IMR-90 (cell line): ENCODE data around the gene VPS54. TPM values are rescaled to one million over a fixed set of nuclear protein-coding genes. Genes with fewer than 3 reads are reported as not detected.

Experiments
- ATAC-seq: fragments of 200-7000 bp; cut with Tn5 transposase; 2 replicates; pipeline ENCODE4 v1.9.1; 2020; ENCODE audit warnings: low read depth, mild to moderate bottlenecking, moderate library complexity
- BruUV-seq: library from RNA; stranded (reverse); fragments of 400-500 nt; replicated peaks from 2 replicates; lab custom pipeline; 2021; lab: Mats Ljungman, UMichigan
- CTCF ChIA-PET: fragments of 300-600 bp; formaldehyde crosslinking; extraction: SDS; loops from one replicate; lab custom pipeline; 2021; ENCODE audit warnings: antibody characterized with exemption; lab: Yijun Ruan, JAX
- POLR2A ChIA-PET: fragments of 300-600 bp; sonication (Branson Sonifier 250); formaldehyde crosslinking; loops from one replicate; lab custom pipeline; 2022; ENCODE audit warnings: antibody characterized with exemption; ENCODE audit not compliant: unreplicated experiment; lab: Charles Lee
- DNase-seq: peaks from one replicate; pipeline ENCODE4 v3.0.0; 2013
- H2AFZ ChIP-seq: replicated peaks from 2 replicates; pipeline ENCODE3; 2013; ENCODE audit warnings: low read length, mild to moderate bottlenecking; ENCODE audit not compliant: poor library complexity
- H2AK5ac ChIP-seq: 2 replicates; pipeline ENCODE4 v1.6.1; 2013; ENCODE audit warnings: low read depth, low read length, inconsistent platforms
- H2AK9ac ChIP-seq: replicated peaks from 2 replicates; pipeline ENCODE3; 2013; ENCODE audit warnings: mild to moderate bottlenecking, low read depth, low read length, moderate library complexity; ENCODE audit not compliant: poor library complexity
- H2BK120ac ChIP-seq: 2 replicates; pipeline ENCODE4 v1.6.1; 2013; ENCODE audit warnings: low read depth, low read length, inconsistent platforms
- H2BK15ac ChIP-seq: 3 replicates; pipeline ENCODE4 v1.6.1; 2013; ENCODE audit warnings: low read depth, low read length, inconsistent platforms
- H2BK20ac ChIP-seq: 2 replicates; pipeline ENCODE4 v1.6.1; 2013; ENCODE audit warnings: low read depth, mild to moderate bottlenecking, inconsistent platforms, low read length, moderate library complexity
- H2BK5ac ChIP-seq: 2 replicates; pipeline ENCODE4 v1.6.1; 2013; ENCODE audit warnings: mild to moderate bottlenecking, low read depth, low read length, inconsistent platforms; ENCODE audit not compliant: poor library complexity, severe bottlenecking
- H3K14ac ChIP-seq: replicated peaks from 2 replicates; pipeline ENCODE4 v1.6.1; 2013; ENCODE audit warnings: low read depth, low read length, inconsistent platforms
- H3K18ac ChIP-seq: 2 replicates; pipeline ENCODE4 v1.6.1; 2013; ENCODE audit warnings: low read depth, low read length, control low read depth
- H3K23ac ChIP-seq: 2 replicates; pipeline ENCODE4 v1.6.1; 2013; ENCODE audit warnings: low read depth, low read length, inconsistent platforms
- H3K27ac ChIP-seq: 2 replicates; pipeline ENCODE4 v1.5.1; 2013; ENCODE audit warnings: mild to moderate bottlenecking, control low read depth, low read length; ENCODE audit not compliant: insufficient read depth
- H3K27me3 ChIP-seq: 2 replicates; pipeline ENCODE4 v1.6.1; 2013; ENCODE audit warnings: low read length; ENCODE audit not compliant: control insufficient read depth, insufficient read depth
- H3K36me3 ChIP-seq: 2 replicates; pipeline ENCODE4 v1.6.1; 2013; ENCODE audit warnings: low read length, mixed read lengths; ENCODE audit not compliant: control insufficient read depth, insufficient read depth
- H3K4ac ChIP-seq: 2 replicates; pipeline ENCODE4 v1.6.1; 2013; ENCODE audit warnings: low read depth, low read length, inconsistent platforms
- H3K4me1 ChIP-seq: 2 replicates; pipeline ENCODE4 v1.6.1; 2013; ENCODE audit warnings: low read length, mixed read lengths; ENCODE audit not compliant: control insufficient read depth, insufficient read depth
- H3K4me2 ChIP-seq: 2 replicates; pipeline ENCODE4 v1.6.1; 2013; ENCODE audit warnings: low read depth, mild to moderate bottlenecking, control low read depth, low read length, moderate library complexity
- H3K4me3 ChIP-seq: 2 replicates; pipeline ENCODE4 v1.5.1; 2013; ENCODE audit warnings: low read depth, mild to moderate bottlenecking, control low read depth, low read length, moderate library complexity; ENCODE audit not compliant: insufficient read depth
- H3K56ac ChIP-seq: 2 replicates; pipeline ENCODE4 v1.6.1; 2013; ENCODE audit warnings: low read length, inconsistent platforms; ENCODE audit not compliant: insufficient read depth; ENCODE audit errors: extremely low read depth
- H3K79me1 ChIP-seq, 2 experiments: 2 replicates each; pipeline ENCODE4 v1.6.1; 2013; ENCODE audit warnings: low read length in 2 of 2, inconsistent platforms in 1 of 2, low read depth in 1 of 2
- H3K9ac ChIP-seq: 2 replicates; pipeline ENCODE4 v1.6.1; 2013; ENCODE audit warnings: low read depth, low read length, control low read depth
- H3K9me1 ChIP-seq: 2 replicates; pipeline ENCODE4 v1.6.1; 2013; ENCODE audit warnings: low read length, inconsistent platforms; ENCODE audit not compliant: insufficient read depth
- H3K9me3 ChIP-seq: 2 replicates; pipeline ENCODE4 v1.6.1; 2013; ENCODE audit warnings: low read length; ENCODE audit not compliant: control insufficient read depth, insufficient read depth
- H4K20me1 ChIP-seq: 2 replicates; pipeline ENCODE4 v1.6.1; 2013; ENCODE audit warnings: low read length, inconsistent platforms; ENCODE audit not compliant: insufficient read depth
- H4K5ac ChIP-seq: 2 replicates; pipeline ENCODE4 v1.6.1; 2013; ENCODE audit warnings: mild to moderate bottlenecking, low read depth, low read length, control low read depth
- H4K8ac ChIP-seq, 2 experiments: 2 replicates each; pipeline ENCODE4 v1.6.1; 2013; ENCODE audit warnings: low read depth in 2 of 2, low read length in 2 of 2, control low read depth in 1 of 2, inconsistent platforms in 1 of 2
- H4K91ac ChIP-seq: 2 replicates; pipeline ENCODE4 v1.6.1; 2013; ENCODE audit warnings: low read depth, low read length, inconsistent platforms; ENCODE audit not compliant: insufficient read depth
- CEBPB ChIP-seq: IDR thresholded peaks from 2 replicates; pipeline ENCODE4 v1.6.1; 2012; ENCODE audit warnings: low read depth, low read length, improper control_type of control experiment
- MAZ ChIP-seq: IDR thresholded peaks from 2 replicates; pipeline ENCODE4 v1.6.1; 2012; ENCODE audit warnings: low read depth, mild to moderate bottlenecking, low read length, improper control_type of control experiment, moderate library complexity, borderline replicate concordance
- RAD21 ChIP-seq: IDR thresholded peaks from 2 replicates; pipeline ENCODE4 v1.6.1; 2012; ENCODE audit warnings: low read length, improper control_type of control experiment
- WGBS, 2 experiments: methylation state at CpG; one replicate each; pipeline versions ENCODE4 v1.1.5 to v1.1.7; 2013; ENCODE audit warnings: missing lambda C conversion rate in 2 of 2; ENCODE audit not compliant: insufficient read length in 1 of 2; ENCODE audit errors: extremely low coverage in 2 of 2; 5-methylcytosine and 5-hydroxymethylcytosine counted together
- dilution Hi-C: fragments of 300-500 bp; cut with HindIII; formaldehyde crosslinking; loops from one replicate; pipeline ENCODE4 v1.14.3; 2018; ENCODE audit warnings: low sequenced_read_pairs; ENCODE audit not compliant: unreplicated experiment
- in situ Hi-C: fragments of 300-500 bp; cut with MboI; formaldehyde crosslinking; loops from 3 replicates; pipeline ENCODE4 v1.14.3; 2019; ENCODE audit warnings: low sequenced_read_pairs, inconsistent platforms, mixed read lengths
- intact Hi-C: fragments of 100-400 bp; cut with micrococcal nuclease; formaldehyde crosslinking; loops from 2 replicates; pipeline ENCODE4 v1.10.0; 2022
- polyA plus RNA-seq, 3 experiments: library from polyadenylated mRNA; depleted of rRNA; stranded (reverse); fragments of >200 nt; gene quantifications; 2 replicates each; pipeline ENCODE4 v1.2.3, GENCODE V29; 2012; ENCODE audit warnings: low replicate concordance in 1 of 3
- total RNA-seq: library from RNA; depleted of rRNA; stranded (reverse); fragments of >200 nt; gene quantifications from 2 replicates; pipeline ENCODE4 v1.2.3, GENCODE V29; 2012

VPS54 gene
- total and polyA plus RNA-seq, 2 of the 4 experiments (the other 2 are of a cell fraction), result 7.1 to 18.1 TPM

GRCh38 chr2:63866009-63866709 lies 153.1 kb downstream of the VPS54 start:
- BruUV-seq, result no TSS peak
- no peaks in the 10 kb centered on the region for H3K27me3 ChIP-seq
- no peak overlapping the region for H2AFZ ChIP-seq
- H2AK5ac ChIP-seq, result no peak overlapping the region
- no peak overlapping the region for H2BK5ac ChIP-seq
- H2BK15ac ChIP-seq, result no peak overlapping the region
- ATAC-seq (no peak; the same call in 1 of the 2 replicates), DNase-seq (peak; percentile 52)
- ChIA-PET POLR2A (no interaction called here), CTCF (interaction anchor here (0.7 to 1.3 kb wide), 4 partner anchors 9 to 168 kb away, joined by 3 to 5 read pairs (median 3); no protein-coding TSS in a partner anchor)
- no peak overlapping the region for H4K91ac ChIP-seq
- no peak overlapping the region for H3K4me2 ChIP-seq
- H4K20me1 ChIP-seq, result peaks cover 10% of the 10 kb centered on the region; the same call in 1 of the 2 replicates
- dilution Hi-C loops, result loop anchor here (25.0 kb wide), 1 partner anchor 179 kb away; no protein-coding TSS in a partner anchor
- H3K4me1 ChIP-seq, result peaks cover 15% of the 10 kb centered on the region
- H4K5ac ChIP-seq, result no peak overlapping the region
- H3K36me3 ChIP-seq, result peaks cover 2% of the 10 kb centered on the region; the same call in 1 of the 2 replicates
- no peak overlapping the region for H3K4me3 ChIP-seq
- no peak for TF ChIP-seq MAZ
- no peak for TF ChIP-seq CEBPB
- TF ChIP-seq RAD21, result no peak
- H3K79me1 ChIP-seq, result peaks cover 27 to 48% of the 10 kb centered on the region in 2 experiments
- H3K14ac ChIP-seq, result no peak overlapping the region
- no peaks in the 10 kb centered on the region for H3K9me3 ChIP-seq
- H3K56ac ChIP-seq, result no peak overlapping the region
- peaks cover 9% of the 10 kb centered on the region for H3K9me1 ChIP-seq
- H3K27ac ChIP-seq, result no peak overlapping the region
- no CpG with 5 or more reads among the region's 2 CpGs for WGBS, 2 experiments
- no peak overlapping the region for H4K8ac ChIP-seq
- no peak overlapping the region for H2BK120ac ChIP-seq
- no peak overlapping the region for H3K9ac ChIP-seq
- in situ Hi-C loops, result no loop called here
- H3K18ac ChIP-seq, result no peak overlapping the region
- no peak overlapping the region for H3K4ac ChIP-seq
- H2BK20ac ChIP-seq, result no peak overlapping the region
- H2AK9ac ChIP-seq, result no peak overlapping the region
- intact Hi-C loops, result no loop called here
- no peak overlapping the region for H3K23ac ChIP-seq
